ENCODE data around the gene NDUFS4.
"Not testable (repeated sequence)": the region's sequence is repeated elsewhere in the genome, so short reads cannot be mapped to it uniquely, and the experiment has no call there.

NDUFS4 gene

GRCh38 chr5:53671447-53671846 is 111.0 kb downstream of the NDUFS4 start:
- no peak for DNase-seq

GRCh38 chr5:53674121-53674520 is 113.7 kb downstream of the NDUFS4 start:
- no peak for DNase-seq

GRCh38 chr5:53677632-53678031 is 117.2 kb downstream of the NDUFS4 start:
- no peak for DNase-seq

- no peak for DNase-seq
Measured at GRCh38 chr5:53678981-53679660, 118.7 kb downstream of the NDUFS4 start.

- no peak for DNase-seq
Measured at GRCh38 chr5:53681079-53681478, 120.6 kb downstream of the NDUFS4 start.

- DNase-seq, result no peak
Measured at GRCh38 chr5:53691014-53691413, 130.6 kb downstream of the NDUFS4 start.

- DNase-seq, result no peak
Measured at GRCh38 chr5:53694520-53695022, 134.1 kb downstream of the NDUFS4 start.

- not testable (repeated sequence) for DNase-seq
Measured at GRCh38 chr5:53710405-53710804, 150.0 kb downstream of the NDUFS4 start.

GRCh38 chr5:53712327-53712726 is 151.9 kb downstream of the NDUFS4 start:
- DNase-seq, result no peak

GRCh38 chr5:53713978-53714666 is 153.7 kb downstream of the NDUFS4 start:
- DNase-seq, result no peak

GRCh38 chr5:53714667-53715010 is 154.2 kb downstream of the NDUFS4 start:
- no peak for DNase-seq

GRCh38 chr5:53726121-53726520 is 165.7 kb downstream of the NDUFS4 start:
- no peak for DNase-seq

GRCh38 chr5:53730943-53731342 is 170.5 kb downstream of the NDUFS4 start:
- DNase-seq, result no peak
